ENCODE results near the gene TRIM44.

Gene TRIM44, protein sequence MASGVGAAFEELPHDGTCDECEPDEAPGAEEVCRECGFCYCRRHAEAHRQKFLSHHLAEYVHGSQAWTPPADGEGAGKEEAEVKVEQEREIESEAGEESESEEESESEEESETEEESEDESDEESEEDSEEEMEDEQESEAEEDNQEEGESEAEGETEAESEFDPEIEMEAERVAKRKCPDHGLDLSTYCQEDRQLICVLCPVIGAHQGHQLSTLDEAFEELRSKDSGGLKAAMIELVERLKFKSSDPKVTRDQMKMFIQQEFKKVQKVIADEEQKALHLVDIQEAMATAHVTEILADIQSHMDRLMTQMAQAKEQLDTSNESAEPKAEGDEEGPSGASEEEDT

DNA sequence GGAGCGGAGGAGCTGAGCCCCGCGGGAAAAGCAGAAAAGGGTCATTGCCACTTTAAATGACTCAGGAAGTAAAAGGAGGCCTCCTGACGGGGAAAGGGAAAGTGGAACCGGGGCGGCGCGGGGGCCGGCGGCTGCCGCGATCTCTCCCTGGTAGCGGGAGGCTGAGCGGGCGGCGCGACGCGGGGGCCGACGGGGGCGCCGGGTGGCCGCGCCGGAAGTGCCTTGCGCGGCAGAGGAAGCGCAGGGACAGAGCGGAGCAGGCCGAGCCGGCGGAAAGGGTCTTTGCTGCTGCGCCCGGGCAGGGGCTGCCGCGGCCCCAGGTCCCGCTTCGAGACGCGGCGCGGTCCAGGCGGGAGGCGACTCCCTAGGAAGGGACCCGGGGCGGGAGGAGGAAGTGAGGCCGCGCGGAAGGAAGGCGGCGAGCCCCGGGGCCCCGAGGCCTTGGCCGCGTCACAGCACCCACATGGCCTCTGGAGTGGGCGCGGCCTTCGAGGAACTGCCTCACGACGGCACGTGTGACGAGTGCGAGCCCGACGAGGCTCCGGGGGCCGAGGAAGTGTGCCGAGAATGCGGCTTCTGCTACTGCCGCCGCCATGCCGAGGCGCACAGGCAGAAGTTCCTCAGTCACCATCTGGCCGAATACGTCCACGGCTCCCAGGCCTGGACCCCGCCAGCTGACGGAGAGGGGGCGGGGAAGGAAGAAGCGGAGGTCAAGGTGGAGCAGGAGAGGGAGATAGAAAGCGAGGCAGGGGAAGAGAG lies at the start of gene TRIM44:
Gene TRIM44, plus strand, starts transcription at position 127 of the 759 bp plus-strand sequence. Its CDS starts 337 bp downstream, at position 464.
- DNase-seq (ENCODE audit: low spot score) = peak; percentile 79

DNA sequence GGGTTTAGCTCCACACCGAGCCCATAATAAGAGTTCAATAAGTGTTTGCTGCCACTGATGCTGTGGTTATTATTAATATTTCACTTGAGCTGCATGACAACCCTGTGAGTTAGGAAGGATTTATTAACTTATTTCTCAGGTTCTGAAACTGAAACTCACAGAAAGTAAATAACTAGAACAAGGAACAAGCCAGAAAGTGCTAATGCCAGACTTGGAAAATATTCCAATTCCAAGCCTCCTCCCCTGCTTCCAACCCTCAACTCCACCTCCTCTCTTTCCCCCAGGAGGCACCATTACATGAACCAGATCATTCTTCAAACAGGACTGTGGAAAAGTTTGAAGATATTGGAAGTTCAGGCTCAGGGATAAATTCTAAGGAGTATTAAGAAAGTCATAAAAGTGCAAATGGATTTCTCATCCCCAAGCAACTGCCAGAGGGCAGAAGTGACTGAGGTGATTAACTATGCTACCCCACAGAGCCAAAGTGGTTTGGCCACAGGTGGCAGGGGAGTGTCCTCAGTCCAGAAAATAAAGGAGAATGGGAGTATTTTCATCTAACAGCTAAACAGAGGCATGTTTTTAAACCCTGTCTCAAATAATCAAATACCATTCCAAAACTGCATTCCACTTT lies 47.5 kb upstream of the TRIM44 start:
- DNase-seq (ENCODE audit: low spot score) = no peak

DNA sequence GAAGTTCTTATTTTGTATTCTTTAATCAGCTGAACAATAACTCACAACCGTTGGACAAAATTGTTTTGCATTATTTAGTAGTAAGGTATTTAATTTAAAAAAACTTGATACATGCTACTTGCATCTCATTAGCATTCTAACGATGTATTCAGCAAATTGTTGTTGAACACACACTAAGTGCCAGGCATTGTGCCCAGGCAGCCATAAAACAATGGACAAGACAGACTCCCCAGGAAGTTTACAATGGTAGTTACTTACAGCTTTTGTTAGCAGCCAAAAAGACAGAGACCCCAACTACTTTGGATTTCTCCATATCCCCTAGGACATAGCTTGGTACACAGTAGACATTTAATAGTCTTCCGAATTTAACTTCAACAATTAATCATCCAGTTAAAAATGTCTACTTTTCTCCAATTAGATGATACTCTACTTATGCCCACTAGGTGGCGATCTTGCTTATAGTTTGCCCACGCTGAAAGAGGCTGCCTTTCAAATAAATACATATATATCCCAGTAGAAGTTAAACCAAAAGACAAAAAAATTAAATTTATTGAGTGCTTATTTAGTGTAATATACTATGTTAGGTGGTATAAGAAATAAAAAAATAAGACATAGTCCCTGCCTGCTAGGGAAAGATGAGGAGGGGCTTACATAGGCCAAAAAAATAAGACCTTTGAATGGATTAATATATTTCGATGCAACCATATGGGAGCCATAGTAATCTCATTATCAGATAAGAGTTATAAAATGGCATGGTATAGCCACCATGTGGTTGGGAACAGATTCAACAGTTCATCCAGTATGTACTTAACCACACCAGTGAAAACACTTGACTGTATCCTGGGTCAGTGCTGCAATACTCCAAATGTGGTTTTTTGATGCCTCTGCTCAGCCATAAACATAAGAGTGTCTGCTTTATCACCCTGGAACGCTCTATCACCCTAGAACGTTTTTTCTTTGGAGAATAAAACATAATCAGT lies 46.4 kb upstream of the TRIM44 start:
- peak; percentile 50 for DNase-seq (ENCODE audit: low spot score)

DNA sequence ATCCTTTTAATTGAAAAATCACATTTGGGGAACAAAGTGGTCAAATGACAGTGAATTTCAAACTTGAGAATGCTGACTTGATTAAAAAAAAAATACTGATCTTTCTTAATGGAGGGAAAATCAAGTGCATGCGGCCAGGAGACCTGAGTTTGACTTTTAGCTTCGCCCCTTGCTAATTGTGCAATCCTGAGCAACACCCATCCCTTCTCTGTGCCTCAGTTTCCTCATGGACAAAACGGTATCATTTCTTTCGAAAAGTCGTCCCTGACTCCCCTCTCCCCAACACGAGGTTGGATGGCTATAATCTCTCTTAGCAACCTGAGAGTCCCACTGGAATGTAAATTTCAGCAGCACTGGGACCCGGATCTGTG lies 45.3 kb upstream of the TRIM44 start:
- DNase-seq (ENCODE audit: low spot score) = no peak

DNA sequence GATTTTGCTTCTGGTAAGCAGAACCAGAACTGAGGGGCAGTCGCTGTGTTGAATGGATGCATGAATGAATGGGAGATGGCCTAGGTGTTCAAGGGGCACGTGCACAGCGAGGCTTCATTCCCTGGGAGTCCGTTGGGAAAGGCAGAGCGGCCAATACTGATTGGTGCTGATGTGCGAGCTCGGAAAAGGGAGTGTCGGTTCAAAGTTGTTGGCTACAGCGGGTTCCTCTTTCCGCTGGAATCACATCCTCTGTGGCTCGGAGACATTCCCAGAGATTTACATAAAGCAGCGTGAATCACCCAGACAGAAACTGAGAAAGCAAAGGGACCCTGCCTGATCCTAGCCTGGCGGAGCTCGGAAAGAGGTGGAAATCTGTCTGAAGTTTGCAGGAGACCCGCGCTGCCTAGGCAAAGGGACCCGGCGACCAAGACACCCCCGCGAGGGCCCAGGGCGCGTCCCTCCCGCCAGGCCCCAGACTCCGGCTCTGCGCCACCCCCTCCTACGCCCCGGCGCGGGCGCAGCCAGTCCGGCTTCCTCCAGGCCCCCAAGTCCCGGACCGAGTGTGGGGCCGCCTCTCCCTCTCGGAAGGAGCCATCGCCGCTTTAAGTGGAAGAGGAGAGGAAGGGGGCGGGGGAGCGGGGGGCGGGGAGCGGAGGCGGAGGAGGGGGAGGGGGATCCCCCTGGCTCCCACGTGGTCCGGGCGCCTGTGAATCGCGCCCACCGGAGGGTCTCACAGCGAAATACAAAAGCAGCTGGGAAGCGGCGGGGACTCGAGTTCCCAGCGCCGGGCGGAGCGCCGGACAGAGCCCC lies 44.7 kb upstream of the TRIM44 start, which contains the start of gene FJX1:
Gene FJX1, plus strand, starts transcription at position 774 of the 810 bp plus-strand sequence. CDS start 177 bp downstream, outside the sequence.
- DNase-seq (ENCODE audit: low spot score) = no peak

DNA sequence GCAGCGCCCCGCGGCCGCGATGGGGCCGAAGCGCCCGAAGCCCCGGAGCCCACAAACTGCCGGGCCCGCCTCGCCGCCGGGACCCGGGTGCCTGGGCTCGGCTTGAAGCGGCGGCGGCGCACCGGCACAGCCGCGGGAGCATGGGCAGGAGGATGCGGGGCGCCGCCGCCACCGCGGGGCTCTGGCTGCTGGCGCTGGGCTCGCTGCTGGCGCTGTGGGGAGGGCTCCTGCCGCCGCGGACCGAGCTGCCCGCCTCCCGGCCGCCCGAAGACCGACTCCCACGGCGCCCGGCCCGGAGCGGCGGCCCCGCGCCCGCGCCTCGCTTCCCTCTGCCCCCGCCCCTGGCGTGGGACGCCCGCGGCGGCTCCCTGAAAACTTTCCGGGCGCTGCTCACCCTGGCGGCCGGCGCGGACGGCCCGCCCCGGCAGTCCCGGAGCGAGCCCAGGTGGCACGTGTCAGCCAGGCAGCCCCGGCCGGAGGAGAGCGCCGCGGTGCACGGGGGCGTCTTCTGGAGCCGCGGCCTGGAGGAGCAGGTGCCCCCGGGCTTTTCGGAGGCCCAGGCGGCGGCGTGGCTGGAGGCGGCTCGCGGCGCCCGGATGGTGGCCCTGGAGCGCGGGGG lies 44.0 kb upstream of the TRIM44 start:
- DNase-seq (ENCODE audit: low spot score) = no peak

DNA sequence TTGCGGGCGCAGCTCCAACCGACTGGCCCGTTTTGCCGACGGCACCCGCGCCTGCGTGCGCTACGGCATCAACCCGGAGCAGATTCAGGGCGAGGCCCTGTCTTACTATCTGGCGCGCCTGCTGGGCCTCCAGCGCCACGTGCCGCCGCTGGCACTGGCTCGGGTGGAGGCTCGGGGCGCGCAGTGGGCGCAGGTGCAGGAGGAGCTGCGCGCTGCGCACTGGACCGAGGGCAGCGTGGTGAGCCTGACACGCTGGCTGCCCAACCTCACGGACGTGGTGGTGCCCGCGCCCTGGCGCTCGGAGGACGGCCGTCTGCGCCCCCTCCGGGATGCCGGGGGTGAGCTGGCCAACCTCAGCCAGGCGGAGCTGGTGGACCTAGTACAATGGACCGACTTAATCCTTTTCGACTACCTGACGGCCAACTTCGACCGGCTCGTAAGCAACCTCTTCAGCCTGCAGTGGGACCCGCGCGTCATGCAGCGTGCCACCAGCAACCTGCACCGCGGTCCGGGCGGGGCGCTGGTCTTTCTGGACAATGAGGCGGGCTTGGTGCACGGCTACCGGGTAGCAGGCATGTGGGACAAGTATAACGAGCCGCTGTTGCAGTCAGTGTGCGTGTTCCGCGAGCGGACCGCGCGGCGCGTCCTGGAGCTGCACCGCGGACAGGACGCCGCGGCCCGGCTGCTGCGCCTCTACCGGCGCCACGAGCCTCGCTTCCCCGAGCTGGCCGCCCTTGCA lies 43.3 kb upstream of the TRIM44 start:
- DNase-seq (ENCODE audit: low spot score) = no peak

DNA sequence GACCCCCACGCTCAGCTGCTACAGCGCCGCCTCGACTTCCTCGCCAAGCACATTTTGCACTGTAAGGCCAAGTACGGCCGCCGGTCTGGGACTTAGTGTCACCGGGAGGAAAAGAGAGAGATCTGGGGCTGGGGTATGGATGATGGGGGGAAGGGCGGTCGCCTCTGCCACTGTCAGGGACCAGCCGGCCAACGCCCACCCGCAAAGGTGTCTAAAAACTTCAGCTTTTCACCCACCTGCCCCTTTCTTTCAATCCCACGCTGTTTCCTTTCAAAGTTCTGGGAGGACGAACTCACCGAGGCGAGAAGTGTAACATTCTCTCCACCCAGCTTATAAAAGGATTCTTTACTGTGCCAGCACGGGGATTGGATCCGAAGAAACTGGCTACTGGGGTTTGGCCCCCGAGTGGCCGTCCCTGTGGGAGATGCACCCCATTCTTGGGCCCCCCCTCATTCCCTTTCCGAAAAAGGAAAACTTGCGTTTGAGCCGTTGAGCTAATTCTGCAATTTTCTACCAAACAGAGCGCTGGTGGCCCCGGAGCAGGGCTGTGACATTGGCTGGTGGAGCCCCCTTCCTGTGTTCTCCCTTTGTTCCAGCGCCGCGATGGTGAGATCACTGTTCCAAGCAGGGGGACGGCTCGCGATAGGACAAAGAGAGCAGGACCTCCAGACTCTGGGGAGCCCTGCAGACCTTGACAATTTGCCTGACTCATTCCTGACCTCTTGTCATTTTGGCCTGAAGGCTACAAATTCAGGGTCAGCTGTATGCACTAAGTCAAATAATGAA lies 42.5 kb upstream of the TRIM44 start:
- no peak for DNase-seq (ENCODE audit: low spot score)

DNA sequence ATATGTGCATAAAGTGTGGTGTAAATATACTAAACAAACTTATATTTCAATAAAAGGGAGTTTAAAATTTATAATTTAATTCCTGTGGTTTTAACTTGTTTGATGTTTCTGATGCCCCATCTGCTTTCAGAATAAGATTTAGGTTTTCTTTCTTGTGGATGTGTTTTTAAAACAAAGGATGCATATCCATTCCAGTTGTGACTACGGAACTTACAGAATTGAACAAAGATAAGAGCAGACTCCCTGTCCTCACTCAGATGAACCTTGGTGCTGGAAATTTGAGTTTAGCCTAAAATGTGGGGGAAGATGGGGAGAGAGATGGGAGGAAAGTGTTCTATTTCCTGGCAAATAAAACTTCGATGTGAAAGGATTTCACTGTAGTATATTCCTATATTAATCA lies 41.8 kb upstream of the TRIM44 start:
- no peak for DNase-seq (ENCODE audit: low spot score)

DNA sequence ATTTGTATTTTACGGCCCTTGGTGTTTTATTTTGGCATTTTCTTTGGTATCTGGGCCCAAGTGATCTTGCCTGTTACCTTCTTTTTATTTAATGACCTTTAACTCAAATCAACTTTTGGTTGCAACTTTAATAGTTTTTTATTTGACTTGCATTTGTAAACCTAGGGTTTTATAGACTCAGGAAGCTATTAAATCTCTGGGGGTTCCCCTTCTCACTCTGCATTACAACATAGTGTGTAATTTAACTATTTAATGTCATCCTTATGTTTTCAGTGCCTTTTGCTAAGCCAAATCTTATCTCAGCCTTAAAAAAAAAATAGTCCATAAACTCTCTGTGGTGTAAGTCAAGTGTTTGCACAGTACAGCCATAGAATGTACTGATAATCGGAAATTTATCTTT lies 41.0 kb upstream of the TRIM44 start:
- DNase-seq (ENCODE audit: low spot score) = no peak

DNA sequence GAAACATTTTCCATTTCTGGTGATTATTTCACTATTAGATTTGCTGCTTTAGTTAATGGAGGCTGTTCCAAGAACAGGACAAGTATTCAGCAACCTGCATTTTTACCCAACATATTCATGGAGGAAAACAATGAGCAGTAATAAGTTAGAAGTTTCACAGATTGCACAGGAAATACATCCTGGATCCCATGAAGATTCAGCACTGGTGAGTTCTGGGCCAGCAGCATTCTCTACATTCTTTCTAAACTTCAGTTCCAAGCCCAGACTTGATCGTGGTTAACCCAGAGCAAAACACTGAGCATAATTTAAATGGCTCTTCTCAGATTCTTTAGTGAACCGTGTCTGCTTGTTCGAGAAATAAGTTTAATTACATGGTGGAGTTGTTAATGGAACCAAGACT lies 40.5 kb upstream of the TRIM44 start:
- DNase-seq (ENCODE audit: low spot score) = no peak

DNA sequence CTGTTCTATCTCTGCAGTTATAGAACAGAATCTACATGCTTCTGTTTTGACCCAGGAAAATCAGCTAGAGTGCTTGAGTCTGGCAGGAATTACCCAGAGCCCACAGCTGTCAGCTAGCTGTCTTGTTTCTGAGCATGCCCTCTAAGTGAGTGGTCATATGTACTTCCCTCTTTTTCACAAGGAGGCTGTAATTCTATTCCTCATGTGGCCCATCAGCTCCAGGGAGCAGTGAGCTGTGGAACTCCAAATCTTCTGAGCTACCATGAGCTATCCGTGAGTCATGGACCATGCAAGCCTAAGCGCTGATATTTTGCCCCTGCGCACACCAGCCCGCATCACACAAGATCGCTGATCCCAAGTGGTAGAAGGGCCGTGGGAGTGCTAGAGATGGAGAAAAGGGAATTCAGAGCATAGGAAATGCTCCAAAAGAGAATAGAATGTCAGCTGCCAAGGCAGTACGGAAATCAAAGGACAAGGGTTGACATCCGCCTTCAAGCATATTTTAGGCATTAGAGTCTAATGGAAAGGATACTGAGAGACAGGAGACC lies 38.9 kb upstream of the TRIM44 start:
- no peak for DNase-seq (ENCODE audit: low spot score)

DNA sequence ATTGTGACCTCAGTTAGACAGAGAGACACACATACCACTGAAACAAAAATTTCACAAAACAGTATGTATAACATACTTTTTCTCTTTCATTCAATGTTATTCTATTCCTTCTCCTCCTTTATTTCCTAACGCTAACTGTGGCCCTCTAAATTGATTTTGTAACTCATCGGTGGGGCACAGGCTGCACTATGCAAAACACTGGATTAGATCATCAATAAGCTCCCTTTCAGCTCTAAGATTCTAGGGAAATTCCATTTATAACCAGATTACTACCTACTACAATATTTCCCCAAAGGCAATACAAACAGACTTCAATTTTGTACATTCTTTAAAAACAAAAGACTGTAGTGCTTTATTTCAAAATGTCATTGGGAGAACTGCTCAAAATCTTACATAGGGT lies 38.3 kb upstream of the TRIM44 start:
- DNase-seq (ENCODE audit: low spot score) = no peak

DNA sequence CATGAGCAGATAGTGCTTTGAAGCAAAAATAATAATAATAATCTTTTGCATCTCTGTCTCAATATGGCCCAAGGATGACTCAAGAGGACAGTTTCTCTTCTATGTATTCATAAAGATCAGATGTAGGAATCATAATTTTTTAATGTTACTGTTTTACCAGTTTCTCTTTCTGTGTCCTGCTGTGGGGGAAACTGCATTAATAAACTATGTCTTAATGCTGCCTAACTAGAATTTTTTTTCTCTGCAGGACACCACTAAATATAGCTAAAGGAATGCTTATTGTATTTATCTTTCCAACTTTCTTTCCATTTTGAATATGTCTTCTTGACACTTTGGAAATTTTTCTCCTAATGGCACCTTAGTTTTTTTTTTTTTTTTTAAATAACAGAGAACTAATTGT lies 37.8 kb upstream of the TRIM44 start:
- DNase-seq (ENCODE audit: low spot score) = no peak

DNA sequence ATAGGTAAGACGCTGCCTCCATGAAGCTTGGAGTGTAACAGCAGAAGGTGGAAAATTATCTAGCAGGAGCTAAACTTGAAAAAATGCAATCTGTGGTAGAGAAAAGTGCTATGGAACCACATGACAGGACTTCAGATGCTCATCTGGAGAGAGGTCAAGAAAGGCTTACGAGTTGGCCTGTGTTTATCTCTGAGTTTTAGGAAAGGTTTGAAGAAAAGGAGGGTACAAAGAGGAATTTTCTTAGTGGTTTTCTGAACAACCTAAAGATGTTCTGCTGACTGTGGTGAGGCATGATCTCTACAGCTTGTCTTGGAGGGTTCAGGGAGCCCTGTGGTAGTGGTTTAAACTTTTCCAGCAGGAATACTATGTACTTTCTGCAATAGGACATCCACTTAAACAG lies 36.1 kb upstream of the TRIM44 start:
- DNase-seq (ENCODE audit: low spot score) = no peak

DNA sequence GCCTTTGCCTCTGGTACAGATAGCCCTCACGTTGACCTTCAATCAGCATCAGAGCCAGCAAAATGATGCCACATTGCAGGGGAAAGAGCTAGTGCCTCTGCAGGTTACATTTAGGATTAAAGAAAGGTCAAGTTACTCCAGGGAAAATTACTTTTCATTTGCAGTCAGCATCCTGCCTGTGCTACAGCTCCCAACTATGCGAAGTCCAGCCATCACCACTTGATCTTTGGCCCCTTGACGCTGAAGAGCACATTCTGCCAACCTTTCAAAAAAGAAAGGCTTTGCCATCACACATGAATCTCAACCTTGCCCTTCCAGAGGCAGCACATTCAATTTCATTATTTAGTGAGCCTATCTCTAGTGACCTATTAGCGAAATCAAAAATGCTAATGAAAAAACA lies 33.1 kb upstream of the TRIM44 start:
- no peak for DNase-seq (ENCODE audit: low spot score)

DNA sequence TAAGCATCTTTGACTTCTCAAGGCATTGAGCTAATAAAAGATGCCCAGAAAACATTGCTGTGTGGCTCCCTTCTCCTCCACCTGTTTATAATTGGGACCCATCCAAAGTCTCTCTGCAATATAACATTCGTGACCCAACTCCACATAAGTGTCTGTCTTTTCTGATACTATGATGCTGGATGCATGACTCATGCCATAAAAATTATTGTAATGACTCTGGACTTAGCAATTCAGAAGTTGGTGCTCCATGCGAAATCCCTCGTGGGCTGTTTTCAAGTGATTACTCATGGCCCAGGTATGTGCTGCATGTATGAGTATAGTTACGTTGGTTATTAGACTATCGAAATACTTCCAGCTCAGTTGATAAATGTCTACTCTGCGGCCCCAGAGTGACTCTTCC lies 32.7 kb upstream of the TRIM44 start:
- DNase-seq (ENCODE audit: low spot score) = no peak

DNA sequence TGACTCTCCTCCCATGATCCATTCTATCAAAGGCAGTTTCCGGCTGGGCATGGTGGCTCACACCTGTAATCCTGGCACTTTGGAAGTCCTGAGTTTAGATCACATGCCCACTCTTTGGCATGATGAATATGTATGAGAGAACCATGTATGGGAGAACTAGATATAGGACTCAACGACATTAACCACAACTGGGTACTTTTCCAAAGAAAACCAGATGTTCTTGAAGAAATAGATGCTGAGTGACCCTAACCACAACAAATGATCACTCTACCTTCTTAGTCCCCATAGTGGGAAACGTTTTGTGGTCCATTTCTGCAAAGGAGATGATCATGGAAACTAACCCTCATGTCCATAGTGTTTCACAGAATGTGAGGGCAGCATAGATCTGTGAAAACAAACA lies 30.7 kb upstream of the TRIM44 start:
- DNase-seq (ENCODE audit: low spot score) = no peak

DNA sequence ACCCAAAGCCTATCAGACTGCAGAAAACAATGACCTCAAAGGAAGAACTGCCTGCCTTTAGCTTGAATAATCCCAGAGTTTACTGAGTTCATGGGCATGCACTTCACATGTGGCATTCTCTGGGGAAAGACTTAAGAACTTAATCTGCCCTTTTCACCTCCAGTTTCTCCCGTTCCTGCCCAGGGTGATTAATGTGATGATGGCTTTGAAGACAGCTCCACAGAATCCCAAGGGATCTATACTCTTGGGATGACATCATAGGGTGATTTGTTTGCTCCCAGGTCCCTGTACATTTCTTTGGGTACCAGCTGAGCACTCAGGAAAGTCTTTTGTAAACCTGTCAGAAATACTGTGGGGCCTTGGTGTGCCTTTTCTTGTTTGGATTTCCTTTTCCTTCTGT lies 30.3 kb upstream of the TRIM44 start:
- DNase-seq (ENCODE audit: low spot score) = no peak

All from CD4-positive, alpha-beta T cell treated with Interleukin-2 at 100 ng/mL for 4 hours (primary cell).